Activated naive CD8-positive, alpha-beta T cell treated with anti-CD3 and anti-CD28 coated beads for 36 hours (primary cell): Measurements from ENCODE around the gene RASA4B. TPM values are rescaled to one million over a fixed set of nuclear protein-coding genes. Genes with fewer than 3 reads are reported as not detected.

Experiments used
- DNase-seq: peaks from one replicate; pipeline ENCODE4 v3.0.0; 2021
- H3K27ac Mint-ChIP-seq: one replicate; pipeline ENCODE4 v1.8.0; 2022; ENCODE audit warnings: mild to moderate bottlenecking, moderate library complexity, mixed read lengths
- H3K27me3 Mint-ChIP-seq: one replicate; pipeline ENCODE4 v1.8.0; 2022; ENCODE audit warnings: mild to moderate bottlenecking, mixed read lengths
- H3K36me3 Mint-ChIP-seq: one replicate; pipeline ENCODE4 v1.8.0; 2021; ENCODE audit warnings: mild to moderate bottlenecking, mixed read lengths
- H3K4me1 Mint-ChIP-seq: one replicate; pipeline ENCODE4 v1.8.0; 2021; ENCODE audit warnings: mixed read lengths
- H3K4me3 Mint-ChIP-seq: one replicate; pipeline ENCODE4 v1.8.0; 2022; ENCODE audit warnings: mild to moderate bottlenecking, moderate library complexity, mixed read lengths
- H3K9me3 Mint-ChIP-seq: one replicate; pipeline ENCODE4 v1.8.0; 2022; ENCODE audit warnings: mixed read lengths
- total RNA-seq, 2 experiments: library from RNA; stranded (reverse); gene quantifications; one replicate each; pipeline ENCODE4 v1.2.3, GENCODE V29; 2021

RASA4B gene
- total RNA-seq, 2 experiments from 2014 or later, result 23.6 to 25.2 TPM

DNA sequence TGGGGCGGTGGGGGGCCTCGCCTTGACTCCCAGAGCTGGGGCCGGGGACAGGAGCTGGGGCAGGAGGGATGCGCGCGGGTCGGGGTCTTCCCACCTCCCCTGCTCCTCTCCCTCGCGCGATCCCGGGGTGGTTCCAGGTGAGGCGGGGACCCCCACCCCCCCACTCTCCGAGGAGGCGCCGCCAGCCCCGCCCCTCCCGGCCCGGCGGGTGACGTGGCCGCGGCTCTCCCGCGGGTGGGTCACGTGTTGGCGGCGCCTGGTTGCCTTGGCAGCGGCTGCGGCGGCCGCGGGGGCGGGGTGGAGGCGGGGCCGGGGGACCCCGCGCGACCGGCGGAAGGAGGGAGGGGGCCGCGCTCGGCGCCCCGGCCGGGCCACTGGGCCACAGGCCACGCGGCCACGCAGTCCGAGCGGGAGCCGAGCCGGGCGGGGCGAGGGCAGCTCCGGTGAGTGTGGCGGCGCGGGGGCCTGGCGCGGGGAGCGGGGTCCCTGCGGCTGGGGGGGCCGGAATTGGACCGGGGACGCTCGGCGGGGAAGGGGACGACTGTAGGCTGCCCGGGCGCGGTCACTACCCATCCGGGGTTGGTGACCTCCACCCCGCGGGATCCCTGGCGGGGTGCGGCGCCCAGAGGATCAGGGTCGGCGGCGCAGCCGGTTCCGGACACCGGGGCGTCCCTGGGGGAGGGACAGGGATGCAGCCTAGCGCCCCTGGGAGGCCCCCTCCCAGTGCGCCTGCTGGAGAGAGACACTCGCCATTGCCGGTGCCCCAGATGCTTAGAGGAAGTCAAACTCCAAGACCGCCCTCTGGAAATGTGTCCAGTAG lies 84.1 kb downstream of the RASA4B start, which contains the start of gene ORAI2:
Gene ORAI2, plus strand, starts transcription at position 357 of the 820 bp plus-strand sequence. CDS start 5,382 bp downstream, outside the sequence.
- H3K4me1 Mint-ChIP-seq, result peaks cover 40% of the 10 kb centered on the region
- peaks cover 6% of the 10 kb centered on the region for H3K36me3 Mint-ChIP-seq
- peak within 1 kb of the TSS; percentile 92 for H3K27ac Mint-ChIP-seq
- H3K27me3 Mint-ChIP-seq, result no peaks in the 10 kb centered on the region
- DNase-seq, result peak; percentile 90
- peak within 1 kb of the TSS; percentile 89 for H3K4me3 Mint-ChIP-seq
- no peaks in the 10 kb centered on the region for H3K9me3 Mint-ChIP-seq

Other genes starting within 250 kb of the RASA4B start
- 1 to 10 TPM; 2.9 to 3.6 TPM for gene SH2B2, start 230.9 kb downstream of the RASA4B start, total RNA-seq
- gene SPDYE6, start 161.3 kb downstream of the RASA4B start, total RNA-seq, result not detected
- gene PRKRIP1, start 121.4 kb downstream of the RASA4B start, total RNA-seq, result 10 to 100 TPM; 25.1 to 25.2 TPM
- gene ORAI2, start 84.2 kb downstream of the RASA4B start, total RNA-seq, result 10 to 100 TPM; 41.4 to 46.2 TPM
- 10 to 100 TPM in 1 of 2 experiments, 1 to 10 TPM in 1; 8.8 to 10.1 TPM for gene ALKBH4, start 52.9 kb downstream of the RASA4B start, total RNA-seq
- gene LRWD1, start 52.8 kb downstream of the RASA4B start, total RNA-seq, result 10 to 100 TPM; 20.1 to 20.7 TPM
- 10 to 100 TPM; 63.5 to 67.1 TPM for gene POLR2J, start 38.9 kb downstream of the RASA4B start, total RNA-seq
- gene UPK3BL2, start 25.9 kb upstream of the RASA4B start, total RNA-seq, result 1 to 10 TPM; 6.4 to 9.6 TPM
- gene SPDYE2, start 33.4 kb upstream of the RASA4B start, total RNA-seq, result not detected
- 10 to 100 TPM; 19.7 to 23.3 TPM for gene POLR2J3, start 54.8 kb upstream of the RASA4B start, total RNA-seq
- gene RASA4, start 99.0 kb upstream of the RASA4B start, total RNA-seq, result 10 to 100 TPM; 53.7 to 54.2 TPM
- 10 to 100 TPM; 14.1 to 19.4 TPM for gene UPK3BL1, start 125.0 kb upstream of the RASA4B start, total RNA-seq
- gene SPDYE2B, start 132.5 kb upstream of the RASA4B start, total RNA-seq, result not detected
- gene POLR2J2, start 153.9 kb upstream of the RASA4B start, total RNA-seq, result 1 to 10 TPM; 6.5 to 6.9 TPM
- 10 to 100 TPM; 10.0 to 10.2 TPM for gene FAM185A, start 231.2 kb upstream of the RASA4B start, total RNA-seq